ENCODE measurements around the gene RFFL.
"Not testable (repeated sequence)": the region's sequence is repeated elsewhere in the genome, so short reads cannot be mapped to it uniquely, and the experiment has no call there.

Gene RFFL

DNA sequence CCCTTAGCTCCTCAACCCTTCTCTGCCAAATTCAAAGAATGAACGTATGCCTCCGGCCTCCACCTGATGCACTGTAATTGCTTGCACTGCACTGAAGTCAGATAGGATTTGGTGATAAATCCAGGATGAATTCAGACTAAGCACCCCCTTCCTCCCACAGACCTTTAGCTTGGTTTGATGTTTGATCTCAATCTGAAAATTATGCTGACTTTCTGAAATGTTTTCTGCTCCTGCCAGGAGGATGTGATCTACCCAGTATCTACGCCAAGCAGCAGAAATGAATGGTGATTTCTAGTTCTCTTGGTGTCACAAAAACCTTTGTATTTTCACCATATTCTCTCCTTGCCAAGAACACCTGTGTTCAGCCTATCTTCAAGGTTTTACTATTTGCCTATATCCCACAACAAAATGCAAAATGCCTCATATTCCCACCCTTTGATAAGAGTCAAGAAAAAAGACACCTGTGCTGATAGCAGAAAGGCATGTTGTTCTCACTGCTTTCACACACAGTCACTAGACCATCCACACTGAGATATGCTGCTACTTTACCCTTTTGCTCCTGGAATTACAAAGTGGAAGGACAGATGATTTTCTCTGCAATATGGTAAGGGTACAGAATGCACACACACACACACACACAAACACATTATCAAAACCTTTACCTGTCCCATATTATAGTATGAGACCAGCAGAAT is 14.7 kb downstream of the RFFL start:
- no peak for DNase-seq (ENCODE audit: low read depth in 2 of 2)

DNA sequence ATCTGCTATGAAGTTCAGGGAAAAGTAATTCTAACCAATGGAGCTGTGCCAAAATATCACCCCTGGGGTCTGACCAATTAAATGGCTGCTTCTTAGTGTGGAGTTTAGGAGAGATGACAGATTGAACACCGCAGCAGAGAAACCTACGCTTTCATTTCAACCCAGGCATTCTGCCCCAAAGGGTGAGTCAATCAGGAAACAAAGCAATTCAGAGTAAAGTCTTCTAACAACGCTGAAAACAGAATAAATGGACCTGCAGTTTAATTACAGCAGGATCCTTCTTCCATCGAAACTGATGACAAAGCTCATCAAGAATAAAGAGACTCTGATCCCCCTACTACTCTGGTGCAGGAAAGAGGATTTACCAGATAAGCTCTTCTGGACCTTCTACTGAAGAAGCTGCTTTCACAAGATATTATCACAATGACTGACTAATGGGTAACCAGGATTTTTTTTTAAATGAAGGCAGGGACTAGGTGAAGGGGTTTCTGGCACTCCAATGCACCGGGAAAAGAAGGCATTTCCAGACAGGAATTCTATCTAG is 16.7 kb downstream of the RFFL start:
- peak; percentile 51 to 52 for DNase-seq (ENCODE audit: low read depth in 2 of 2)

DNA sequence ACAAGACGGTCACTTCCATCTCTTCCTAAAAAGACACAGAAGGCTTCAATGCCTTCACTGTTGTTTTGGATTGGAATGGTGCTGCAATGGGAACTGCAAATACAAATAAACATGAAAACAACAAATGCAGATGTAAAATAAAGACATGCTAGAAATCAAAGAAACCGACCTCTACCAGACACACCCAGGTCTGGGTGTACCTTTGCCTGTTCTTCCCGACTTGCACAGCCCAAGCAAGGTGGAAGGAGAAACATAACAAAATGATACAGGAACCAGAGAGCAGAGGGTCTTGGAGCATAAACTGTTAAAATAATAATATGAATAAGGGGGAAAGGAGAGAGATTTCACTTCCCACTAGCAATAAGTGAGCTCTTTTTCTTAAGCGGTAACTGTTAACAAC is 17.3 kb downstream of the RFFL start:
- DNase-seq (ENCODE audit: low read depth in 2 of 2): no peak

DNA sequence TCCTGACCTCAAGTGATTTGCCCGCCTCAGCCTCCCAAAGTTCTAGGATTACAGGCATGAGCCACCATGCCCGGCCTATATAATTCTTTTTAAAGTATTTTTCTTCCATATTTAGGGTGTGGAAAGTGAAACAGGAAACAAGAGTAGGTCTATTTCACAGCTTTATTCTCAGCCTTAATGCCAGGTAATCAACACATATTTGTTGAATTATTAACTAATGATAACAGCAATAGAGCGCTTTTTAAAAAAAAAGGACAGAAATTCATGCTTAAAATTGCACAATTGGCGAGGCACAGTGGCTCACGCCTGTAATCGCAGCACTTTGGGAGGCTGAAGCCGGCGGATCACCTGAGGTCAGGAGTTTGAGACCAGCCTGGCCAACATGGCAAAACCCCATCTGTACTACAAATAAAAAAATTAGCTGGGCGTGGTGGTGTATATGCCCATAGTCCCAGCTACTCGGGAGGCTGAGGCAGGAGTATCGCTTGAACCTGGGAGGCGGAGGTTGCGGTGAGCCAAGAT is 18.0 kb downstream of the RFFL start:
- not testable (repeated sequence) for DNase-seq (ENCODE audit: low read depth in 2 of 2)

DNA sequence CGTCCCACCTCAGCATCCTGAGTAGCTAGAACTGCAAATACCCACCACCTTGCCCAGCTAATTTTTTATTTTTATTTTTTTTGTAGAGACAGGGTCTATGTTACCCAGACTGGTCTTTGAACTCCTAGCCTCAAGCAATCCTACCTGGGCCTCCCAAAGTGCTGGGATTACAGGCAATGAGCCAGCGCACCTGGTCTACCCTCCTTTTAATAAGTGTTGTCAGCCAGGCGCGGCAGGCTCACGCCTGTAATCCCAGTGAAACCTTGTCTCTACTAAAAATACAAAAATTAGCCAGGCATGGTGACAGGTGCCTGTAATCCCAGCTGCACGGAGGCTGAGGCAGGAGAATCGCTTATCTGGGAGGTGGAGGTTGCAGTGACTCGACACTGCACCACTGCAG is 19.3 kb downstream of the RFFL start:
- no peak for DNase-seq (ENCODE audit: low read depth in 2 of 2)

DNA sequence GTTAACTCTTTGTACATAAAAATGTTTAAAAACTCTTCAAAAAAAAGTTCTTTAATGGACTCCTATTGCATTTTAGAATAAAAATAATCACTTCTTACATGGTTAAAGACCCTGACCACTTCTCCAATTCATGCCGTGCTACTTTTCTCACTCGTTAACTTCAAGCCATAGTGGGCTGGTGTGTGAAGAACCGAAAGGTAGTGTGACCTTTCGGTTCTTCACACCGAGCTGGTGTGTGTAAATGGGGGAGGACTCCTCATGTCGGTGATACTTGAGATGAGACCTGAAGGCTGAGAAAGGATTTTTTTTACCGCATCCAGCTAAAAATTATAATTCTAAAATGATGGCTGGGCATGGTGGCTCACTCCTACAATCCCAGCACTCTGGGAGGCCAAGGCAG is 22.1 kb downstream of the RFFL start:
- no peak for DNase-seq (ENCODE audit: low read depth in 2 of 2)

DNA sequence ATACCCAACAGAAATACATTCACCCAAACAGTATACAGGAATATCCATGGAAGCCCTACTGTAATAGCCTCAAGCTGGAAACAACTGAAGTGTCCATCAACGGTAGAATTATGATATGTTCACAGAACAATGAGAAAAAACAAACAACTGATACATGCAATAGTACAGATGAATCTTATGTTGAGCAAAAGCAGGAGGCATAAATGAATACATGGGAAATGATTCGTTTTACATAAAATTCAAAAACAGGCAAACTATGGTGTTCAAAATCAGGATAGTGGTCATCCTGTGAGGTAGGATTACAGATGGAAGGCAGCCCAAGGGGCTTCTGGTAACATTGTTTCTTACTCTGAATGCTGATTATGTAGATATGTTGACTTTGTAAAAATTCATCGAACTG is 25.1 kb downstream of the RFFL start:
- DNase-seq (ENCODE audit: low read depth in 2 of 2): no peak

DNA sequence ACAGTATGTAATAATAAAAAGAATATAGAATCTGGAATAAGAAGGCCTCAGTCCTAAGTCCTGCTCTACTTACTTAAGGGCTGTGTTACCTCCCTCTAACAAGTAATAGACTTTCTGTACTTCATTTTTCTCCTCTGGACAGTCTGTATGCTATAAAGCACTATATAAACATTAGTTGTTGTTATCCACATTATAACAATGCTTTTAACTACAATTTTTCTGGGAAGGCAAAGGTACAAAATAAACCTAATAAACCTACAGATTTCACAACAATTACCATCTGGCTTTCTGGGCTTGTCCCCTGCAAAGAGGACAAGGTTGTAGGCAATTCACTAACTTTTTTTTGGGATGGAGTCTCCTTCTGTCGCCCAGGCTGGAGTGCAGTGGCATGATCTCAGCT is 32.7 kb downstream of the RFFL start:
- no peak for DNase-seq (ENCODE audit: low read depth in 2 of 2)

DNA sequence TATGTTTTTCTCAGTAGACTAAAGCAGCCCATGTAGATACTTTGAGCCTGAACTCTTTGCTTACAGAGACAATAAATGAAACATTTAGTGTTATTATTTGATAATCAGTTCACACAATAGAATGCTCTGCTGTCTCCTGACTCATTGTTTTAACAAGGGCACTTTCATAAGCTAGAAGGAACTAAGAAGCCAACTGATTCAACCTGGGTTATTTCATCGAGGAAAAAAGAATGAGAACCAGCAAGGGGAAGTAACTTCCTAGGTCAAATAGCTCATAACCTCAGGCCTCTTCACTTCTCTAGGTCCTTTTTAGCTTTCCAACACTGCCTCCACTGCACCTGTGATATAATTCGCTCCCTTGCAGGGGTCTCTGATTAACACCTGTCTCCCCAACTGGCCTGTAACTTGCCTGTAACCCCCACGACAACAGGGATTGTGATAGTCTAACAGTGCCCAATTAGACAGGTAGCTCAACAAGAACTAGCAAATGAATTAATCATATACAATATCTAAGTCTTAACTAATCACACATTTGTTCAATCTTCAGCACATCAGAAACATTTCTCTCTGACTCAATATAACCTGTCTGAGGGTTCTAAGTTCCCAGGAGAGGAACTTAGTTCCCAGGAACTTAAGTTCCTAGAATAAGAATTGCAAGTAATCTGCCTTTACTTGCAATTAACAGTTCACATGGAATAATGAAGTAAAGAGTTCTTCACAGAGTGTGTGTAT is 34.8 kb downstream of the RFFL start:
- DNase-seq (ENCODE audit: low read depth in 2 of 2): no peak

DNA sequence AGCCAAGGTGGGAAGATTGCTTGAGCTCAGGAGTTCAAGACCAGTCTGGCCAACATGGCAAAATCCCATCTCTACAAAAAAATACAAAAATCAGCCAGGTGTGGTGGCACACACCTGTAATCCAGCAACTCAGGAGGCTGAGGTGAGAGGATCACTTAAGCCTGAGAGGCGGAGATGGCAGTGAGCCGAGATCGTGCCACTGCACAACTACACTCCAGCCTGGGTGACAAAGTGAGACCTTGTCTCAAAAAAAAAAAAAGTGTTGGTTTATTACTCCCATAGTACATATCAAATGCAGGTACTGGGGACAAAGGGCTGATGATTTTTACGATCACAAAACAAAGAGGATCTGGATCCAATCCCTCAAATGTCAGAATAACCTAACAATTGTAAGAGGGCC is 35.4 kb downstream of the RFFL start:
- DNase-seq (ENCODE audit: low read depth in 2 of 2): not testable (repeated sequence)

DNA sequence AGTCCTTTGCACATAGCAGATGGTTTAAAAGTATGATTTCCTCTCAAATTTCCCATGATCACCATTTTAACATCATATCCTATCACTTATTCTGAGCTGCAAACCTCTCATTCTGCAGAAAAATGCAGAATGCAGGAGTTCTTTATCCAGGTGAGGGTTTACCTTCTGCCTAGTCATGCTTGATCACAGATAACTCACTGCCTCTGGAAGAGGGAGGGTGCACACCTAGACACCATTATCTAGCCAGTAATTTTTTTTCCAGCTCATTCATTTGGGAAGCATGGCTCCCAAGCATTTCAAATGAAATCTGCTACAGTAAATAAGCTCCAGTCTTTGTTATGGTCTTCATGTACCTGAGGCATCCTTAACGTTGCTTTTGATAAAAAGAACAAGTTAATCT is 38.0 kb downstream of the RFFL start:
- DNase-seq (ENCODE audit: low read depth in 2 of 2): no peak

DNA sequence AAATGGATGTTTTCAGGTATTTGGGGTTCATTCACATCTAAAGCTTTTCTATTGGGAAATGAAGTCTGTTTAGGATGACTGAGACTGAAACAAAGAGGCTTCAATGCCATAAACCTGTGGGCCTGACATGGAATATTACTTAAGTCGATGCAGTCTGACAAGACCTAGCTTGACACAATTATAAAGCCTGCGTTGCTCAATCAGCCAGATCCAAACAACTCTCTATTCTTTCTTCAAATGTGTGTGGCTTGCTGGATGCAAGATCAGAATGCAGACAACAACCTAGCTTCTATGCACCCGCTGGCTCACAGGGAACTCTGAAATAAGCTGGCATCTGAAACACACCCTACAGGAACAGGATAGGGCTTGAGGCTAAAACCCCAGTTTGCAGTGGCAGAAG is 40.0 kb downstream of the RFFL start:
- no peak for DNase-seq (ENCODE audit: low read depth in 2 of 2)

DNA sequence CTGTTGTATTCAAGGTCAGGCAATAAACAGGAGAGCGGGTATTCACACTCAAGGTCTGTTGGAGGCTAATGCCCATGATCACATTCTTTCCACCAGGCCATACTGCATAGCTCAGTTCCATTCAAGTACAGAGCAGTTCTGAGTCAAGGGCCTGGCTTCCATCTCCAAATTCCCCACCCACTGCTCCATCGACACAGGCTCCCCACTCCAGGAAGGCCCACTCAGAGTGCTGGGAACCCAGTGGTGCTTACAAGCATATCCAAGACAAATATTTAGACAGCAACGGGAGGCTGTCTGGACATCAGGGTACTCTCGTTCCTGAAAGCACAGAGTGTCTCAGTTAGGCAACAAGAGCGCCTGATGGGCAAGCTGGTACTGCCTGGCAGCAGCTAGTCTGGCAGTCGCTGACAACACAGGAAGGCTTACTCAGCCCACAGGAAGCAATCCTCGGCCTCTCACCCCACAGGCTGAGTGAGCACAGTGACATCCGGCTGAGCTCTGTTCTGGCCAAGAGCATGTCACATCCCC is 40.9 kb downstream of the RFFL start:
- DNase-seq (ENCODE audit: low read depth in 2 of 2): peak; percentile 58 to 75

DNA sequence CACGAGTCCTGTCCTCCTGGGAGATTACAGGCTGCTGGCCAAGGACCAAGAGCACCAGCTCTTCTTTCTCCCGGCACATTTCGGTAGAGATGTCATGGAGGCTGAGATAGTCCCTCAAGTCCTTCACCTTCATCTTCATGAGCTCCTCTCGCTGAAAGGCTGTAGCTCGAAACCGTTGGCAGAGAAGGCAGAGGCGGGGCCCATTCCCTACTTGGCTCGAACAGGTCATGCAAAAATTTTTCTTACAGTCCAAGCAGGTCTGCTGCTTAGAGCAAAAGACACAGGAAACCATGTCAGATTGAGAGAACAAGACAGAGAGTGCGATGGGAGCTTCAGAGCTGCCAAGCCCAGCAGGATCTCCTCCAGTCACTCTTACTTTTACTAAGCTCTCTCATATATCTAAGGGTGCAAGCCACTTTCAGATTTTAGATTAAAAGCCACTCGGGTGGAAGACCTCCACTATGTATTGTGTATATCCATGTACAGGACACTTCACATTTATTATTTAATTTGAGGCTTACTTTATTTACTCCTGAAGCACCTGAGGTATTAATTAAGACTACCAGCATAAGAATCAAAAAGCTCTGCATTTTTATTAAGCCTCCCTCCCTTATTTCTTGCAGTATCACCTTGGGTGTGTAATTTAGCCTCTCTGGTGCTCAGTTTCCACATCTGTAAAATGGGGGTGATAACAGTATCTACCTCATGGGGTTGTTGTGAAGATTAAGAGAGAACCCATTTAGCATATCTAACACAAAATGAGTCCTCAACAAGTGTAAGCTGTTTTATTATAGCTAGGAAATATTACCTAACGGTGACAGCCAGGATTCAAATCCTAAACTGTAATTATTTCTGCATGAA is 41.8 kb downstream of the RFFL start:
- DNase-seq (ENCODE audit: low read depth in 2 of 2): no peak

DNA sequence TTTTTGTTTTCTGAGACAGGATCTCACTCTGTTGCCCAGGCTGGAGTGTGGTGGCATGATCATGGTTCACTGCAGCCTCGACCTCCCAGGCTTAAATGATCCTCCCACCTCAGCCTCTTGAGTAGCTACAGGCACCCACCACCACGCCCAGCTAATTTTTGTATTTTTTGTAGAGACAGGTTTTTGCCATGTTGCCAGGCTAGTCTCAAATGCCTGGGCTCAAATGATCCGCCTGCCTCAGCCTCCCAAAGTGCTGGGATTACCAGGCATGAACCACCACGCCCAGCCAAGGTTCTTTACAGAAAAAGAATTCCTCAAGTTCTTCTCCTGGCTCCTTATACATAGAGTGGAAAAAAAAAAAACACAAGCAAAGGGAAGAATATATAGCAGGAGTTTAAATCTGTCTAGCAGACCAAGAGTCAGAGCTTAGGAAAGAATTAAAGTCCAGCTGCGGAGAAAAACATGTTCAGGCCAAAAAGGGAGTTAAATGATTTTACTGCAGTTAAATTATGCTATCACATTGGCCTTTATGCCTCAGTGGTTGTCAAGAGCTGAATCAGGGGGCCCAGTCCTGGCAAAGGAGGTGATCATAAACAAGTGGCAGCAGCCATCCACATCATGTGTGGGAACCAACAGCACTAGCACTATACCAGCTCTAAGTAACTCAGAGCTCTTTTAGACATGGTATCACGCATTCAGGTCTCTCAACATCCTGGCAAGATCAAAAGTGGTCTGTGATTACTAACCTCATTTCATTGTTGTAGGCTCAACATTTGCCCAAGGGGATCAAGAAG is 43.9 kb downstream of the RFFL start:
- DNase-seq (ENCODE audit: low read depth in 2 of 2): no peak

DNA sequence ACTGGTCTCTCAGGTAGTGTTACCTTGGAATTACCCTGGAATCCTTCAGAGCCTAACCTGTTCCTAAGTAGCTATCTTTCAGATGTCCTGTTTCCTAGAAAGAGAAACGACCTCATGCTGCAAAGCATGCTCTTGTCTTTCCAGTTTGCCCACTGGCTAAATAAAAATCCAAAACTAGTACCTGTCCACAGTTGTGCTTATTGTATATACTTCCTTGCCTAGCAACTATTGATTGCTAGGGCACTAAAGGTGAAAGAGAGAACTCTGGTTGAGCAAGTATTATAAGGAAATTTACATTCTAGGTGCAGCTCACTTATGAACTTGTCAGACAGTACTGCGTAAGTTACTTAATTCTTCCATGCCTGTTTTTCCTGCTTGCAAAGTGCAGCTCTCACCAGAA is 44.7 kb downstream of the RFFL start:
- DNase-seq (ENCODE audit: low read depth in 2 of 2): no peak

DNA sequence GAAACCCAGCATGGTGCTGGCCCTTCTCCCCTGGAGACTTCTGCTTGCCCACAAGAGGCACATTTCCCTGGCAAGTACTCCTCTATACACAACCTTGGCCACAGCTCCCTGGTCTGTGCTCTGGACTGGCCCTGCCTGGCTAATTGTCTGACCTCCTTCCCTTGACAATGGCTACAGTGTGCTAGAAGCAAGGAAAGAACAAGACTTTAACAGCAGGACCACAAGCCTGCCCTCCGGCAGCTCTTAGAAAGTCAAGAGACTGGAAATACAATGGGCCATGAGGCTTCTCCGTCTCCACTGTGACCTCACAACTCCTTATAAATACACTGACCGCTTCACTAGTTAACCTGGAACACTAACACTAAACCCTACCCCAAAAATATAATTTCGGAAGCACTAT is 46.5 kb downstream of the RFFL start:
- DNase-seq (ENCODE audit: low read depth in 2 of 2): no peak

DNA sequence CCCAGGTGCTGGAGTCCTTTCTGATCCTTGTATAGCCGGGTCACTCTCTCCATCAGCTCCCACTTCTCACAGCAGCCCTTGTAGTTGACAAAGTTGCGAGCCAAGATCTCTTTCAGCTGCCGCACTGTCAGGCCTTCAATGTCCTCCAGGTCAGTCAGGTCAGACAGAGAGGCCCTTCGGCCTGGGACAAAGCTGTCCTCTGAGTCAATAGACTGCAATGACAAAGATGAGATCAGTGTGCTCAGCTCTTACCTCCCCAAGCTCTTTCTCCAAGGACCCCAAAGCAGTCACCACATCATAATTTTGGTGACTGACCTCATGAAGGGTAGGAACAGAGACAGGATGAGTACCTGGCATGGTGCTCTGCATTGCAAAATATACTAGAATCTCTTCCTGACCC is 47.1 kb downstream of the RFFL start:
- no peak for DNase-seq (ENCODE audit: low read depth in 2 of 2)

DNA sequence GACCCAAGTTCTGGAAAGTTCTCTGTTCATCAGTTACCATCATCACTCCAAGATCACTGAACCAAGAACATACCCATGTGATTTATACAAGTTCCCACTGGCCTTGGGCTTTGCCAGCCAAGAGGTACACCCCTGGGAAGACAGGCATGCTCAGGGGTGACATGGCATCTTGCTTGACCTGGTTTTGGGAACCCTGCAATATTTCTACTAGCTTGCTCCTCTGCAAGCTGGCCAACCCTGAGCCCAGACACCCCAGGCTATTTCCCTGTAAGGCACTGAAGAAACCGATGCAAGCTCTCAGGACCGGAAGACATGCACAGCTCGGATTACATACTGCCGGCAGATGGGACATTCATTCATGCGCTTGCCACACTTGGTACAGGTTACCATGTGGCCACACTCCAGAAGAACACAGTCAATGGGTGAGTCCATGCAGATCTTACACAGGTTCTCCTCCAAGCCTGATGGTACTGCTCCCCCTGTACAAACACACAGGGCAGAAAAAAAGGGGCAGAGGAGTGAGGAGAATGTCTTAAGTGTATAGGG is 51.8 kb downstream of the RFFL start:
- no peak for DNase-seq (ENCODE audit: low read depth in 2 of 2)

DNA sequence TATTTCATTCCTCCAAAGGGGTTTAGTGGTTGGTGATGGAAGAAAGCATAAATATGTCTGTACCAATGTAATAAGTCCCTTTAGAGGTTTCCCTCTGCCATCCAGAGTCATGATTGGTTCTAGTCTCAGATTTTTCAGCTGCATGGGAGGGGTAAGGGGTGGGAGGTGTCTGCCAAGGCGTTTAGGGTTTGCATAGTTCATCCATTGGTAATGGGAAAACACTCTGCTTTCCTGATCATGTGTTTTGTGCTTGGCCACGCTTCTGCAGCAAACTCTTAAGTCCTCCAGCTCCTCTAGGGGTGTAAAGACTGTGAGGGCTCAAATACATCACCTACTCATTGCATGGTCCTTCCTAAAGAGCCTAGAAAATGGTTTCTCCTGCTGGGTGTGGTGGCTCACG is 53.4 kb downstream of the RFFL start:
- no peak for DNase-seq (ENCODE audit: low read depth in 2 of 2)

DNA sequence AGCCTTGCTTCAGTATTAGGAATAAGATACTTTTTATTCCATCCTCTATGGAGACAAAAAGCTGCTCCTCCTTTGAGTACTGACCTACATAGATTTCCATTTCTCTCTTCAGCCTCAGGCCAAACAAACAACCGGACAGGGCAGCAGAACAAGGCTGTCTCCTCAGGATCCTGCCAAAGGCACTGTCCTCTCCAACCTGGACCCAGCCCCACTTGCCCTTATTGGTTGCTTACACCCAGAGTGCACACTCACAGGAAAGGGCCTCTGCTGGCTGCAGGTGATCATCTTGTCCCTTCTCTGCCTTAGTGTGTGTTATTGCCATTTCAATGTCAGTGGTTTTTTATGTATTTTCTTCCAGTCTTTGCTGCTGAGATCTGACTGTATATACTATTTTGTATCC is 56.5 kb downstream of the RFFL start:
- no peak for DNase-seq (ENCODE audit: low read depth in 2 of 2)
